ENCODE results near the gene EMC9.

EMC9 gene

GRCh38 chr14:24177041-24177825 lies 35.8 kb upstream of the EMC9 start:
- DNase-seq (ENCODE audit: low read depth in 3 of 3) = no peak

- DNase-seq (ENCODE audit: low read depth in 3 of 3) = no peak
These were observed 35.2 kb upstream of the EMC9 start for GRCh38 chr14:24176599-24176998.

- no peak for DNase-seq (ENCODE audit: low read depth in 3 of 3)
These were observed 31.5 kb upstream of the EMC9 start for GRCh38 chr14:24172871-24173281.

GRCh38 chr14:24172261-24172860 lies 31.0 kb upstream of the EMC9 start:
- DNase-seq (ENCODE audit: low read depth in 3 of 3) = no peak

GRCh38 chr14:24171422-24172260 lies 30.2 kb upstream of the EMC9 start, which contains the start of gene REC8:
Gene REC8 (plus strand): TSS chr14:24172080. CDS start chr14:24172553, 473 bp downstream.
- peak; percentile 34 to 42 (median 38) for DNase-seq (ENCODE audit: low read depth in 3 of 3)

GRCh38 chr14:24167469-24168114 lies 26.2 kb upstream of the EMC9 start:
- no peak for DNase-seq (ENCODE audit: low read depth in 3 of 3)

- DNase-seq (ENCODE audit: low read depth in 3 of 3) = no peak
These were observed 24.4 kb upstream of the EMC9 start for GRCh38 chr14:24165785-24166184.

- DNase-seq (ENCODE audit: low read depth in 3 of 3) = no peak
These were observed 23.2 kb upstream of the EMC9 start for GRCh38 chr14:24164518-24164991.

GRCh38 chr14:24162093-24162492 lies 20.7 kb upstream of the EMC9 start:
- no peak for DNase-seq (ENCODE audit: low read depth in 3 of 3)

GRCh38 chr14:24160850-24161804 lies 19.7 kb upstream of the EMC9 start, which contains the start of gene IRF9:
Gene IRF9 (plus strand): TSS chr14:24161265. CDS start chr14:24162145, 880 bp downstream.
- DNase-seq (ENCODE audit: low read depth in 3 of 3) = peak; percentile 95 to 99 (median 97)

- no peak for DNase-seq (ENCODE audit: low read depth in 3 of 3)
These were observed 19.1 kb upstream of the EMC9 start for GRCh38 chr14:24160499-24160849.

- DNase-seq (ENCODE audit: low read depth in 3 of 3) = no peak
These were observed 18.5 kb upstream of the EMC9 start for GRCh38 chr14:24159777-24160498.

GRCh38 chr14:24157331-24157730 lies 15.9 kb upstream of the EMC9 start:
- DNase-seq (ENCODE audit: low read depth in 3 of 3) = no peak

- no peak for DNase-seq (ENCODE audit: low read depth in 3 of 3)
These were observed 15.4 kb upstream of the EMC9 start for GRCh38 chr14:24156840-24157239.

GRCh38 chr14:24155100-24155499 lies 13.7 kb upstream of the EMC9 start:
- no peak for DNase-seq (ENCODE audit: low read depth in 3 of 3)

- DNase-seq (ENCODE audit: low read depth in 3 of 3) = no peak
These were observed 10.2 kb upstream of the EMC9 start for GRCh38 chr14:24151404-24152080.

GRCh38 chr14:24150993-24151392 lies 9.6 kb upstream of the EMC9 start:
- DNase-seq (ENCODE audit: low read depth in 3 of 3) = no peak

- DNase-seq (ENCODE audit: low read depth in 3 of 3) = no peak
These were observed 9.2 kb upstream of the EMC9 start for GRCh38 chr14:24150567-24150966.

- DNase-seq (ENCODE audit: low read depth in 3 of 3) = no peak
These were observed 8.7 kb upstream of the EMC9 start for GRCh38 chr14:24150061-24150460.
